Measurements from ENCODE around the gene SPATC1L.

GRCh38 chr21:46154155-46154954 is 29.9 kb downstream of the SPATC1L start:
- TF ChIP-seq ZNF274 (IDR thresholded peaks at IDR 0.05; ENCODE audit: low read depth, low read length) (no peak), SUZ12 (IDR thresholded peaks at IDR 0.05; ENCODE audit: extremely low read depth, insufficient read depth, insufficient read length) (no peak)
